ENCODE data around the gene ECEL1. TPM values are rescaled to one million over a fixed set of nuclear protein-coding genes. Genes with fewer than 3 reads are reported as not detected.

Gene ECEL1
- total and polyA plus RNA-seq, 7 donors = 0.32 to 1.8 (median 0.55) TPM

DNA sequence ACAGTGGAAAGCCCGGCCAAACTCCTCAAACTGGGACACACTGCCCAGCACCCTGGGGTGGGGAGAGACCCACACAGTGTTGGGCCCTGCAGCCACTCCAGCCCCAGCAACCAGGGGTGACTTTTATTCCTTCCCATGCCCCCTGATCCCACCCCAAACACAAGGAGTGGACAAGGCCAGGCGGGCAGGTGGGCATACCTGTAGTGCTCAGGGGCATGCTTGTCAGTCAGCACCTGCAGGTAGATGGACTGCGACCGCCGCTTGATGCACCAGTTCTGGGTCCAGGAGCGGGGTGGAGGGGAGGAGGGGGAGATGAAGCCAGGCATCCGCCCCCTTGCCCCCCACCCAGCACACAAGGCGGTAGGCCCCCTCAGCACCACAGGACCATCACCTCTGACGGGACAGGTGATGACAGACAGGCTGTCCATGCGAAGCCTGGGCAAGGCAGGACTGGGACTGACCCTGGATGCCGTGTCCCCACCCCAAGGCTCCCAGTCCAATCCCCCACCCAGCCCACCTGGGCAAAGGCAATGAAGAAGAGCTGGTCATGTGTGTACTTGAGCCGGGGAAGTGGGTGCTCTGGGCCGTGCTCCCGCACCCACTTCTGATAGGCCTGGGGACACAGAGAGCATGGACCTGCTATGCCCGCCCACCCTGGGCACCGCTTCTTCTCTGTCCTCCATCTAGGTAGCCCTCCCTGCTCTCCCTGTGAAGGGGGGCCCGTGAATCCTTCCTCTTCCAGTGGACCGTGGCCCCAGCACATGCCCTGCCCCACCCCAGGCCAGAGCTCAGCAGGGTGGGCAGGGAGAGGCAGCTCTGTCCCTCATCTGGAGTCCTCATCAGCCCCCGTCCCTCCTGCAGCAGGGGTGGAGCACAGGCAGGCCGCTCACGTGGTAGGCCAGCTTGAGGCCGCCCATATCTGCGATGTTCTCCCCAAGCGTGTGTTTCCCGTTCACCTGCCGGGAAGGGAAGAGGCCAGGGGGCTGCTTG lies 7.1 kb downstream of the ECEL1 start:
- ATAC-seq = no peak
- WGBS, 3 donors = 85 to 87% (median 87%) methylated on average over 21 to 26 of the region's 26 CpGs
- Histone ChIP-seq H3K27me3 (ENCODE audit: insufficient read depth in 3 of 3, low read length in 2 of 3) (peaks cover 0 to 23% (median 1%) of the 10 kb centered on the region in 3 donors), H3K36me3 (ENCODE audit: insufficient read depth in 1 of 2, low read depth in 1 of 2) (no peaks in the 10 kb centered on the region), H3K27ac (no peak overlapping the region), H3K9me3 (no peaks in the 10 kb centered on the region), H3K4me3 (no peak overlapping the region), H3K4me1 (no peaks in the 10 kb centered on the region)
- intact Hi-C loops (cut with DNase I) = no loop called here
- TF ChIP-seq, protein P1, sequence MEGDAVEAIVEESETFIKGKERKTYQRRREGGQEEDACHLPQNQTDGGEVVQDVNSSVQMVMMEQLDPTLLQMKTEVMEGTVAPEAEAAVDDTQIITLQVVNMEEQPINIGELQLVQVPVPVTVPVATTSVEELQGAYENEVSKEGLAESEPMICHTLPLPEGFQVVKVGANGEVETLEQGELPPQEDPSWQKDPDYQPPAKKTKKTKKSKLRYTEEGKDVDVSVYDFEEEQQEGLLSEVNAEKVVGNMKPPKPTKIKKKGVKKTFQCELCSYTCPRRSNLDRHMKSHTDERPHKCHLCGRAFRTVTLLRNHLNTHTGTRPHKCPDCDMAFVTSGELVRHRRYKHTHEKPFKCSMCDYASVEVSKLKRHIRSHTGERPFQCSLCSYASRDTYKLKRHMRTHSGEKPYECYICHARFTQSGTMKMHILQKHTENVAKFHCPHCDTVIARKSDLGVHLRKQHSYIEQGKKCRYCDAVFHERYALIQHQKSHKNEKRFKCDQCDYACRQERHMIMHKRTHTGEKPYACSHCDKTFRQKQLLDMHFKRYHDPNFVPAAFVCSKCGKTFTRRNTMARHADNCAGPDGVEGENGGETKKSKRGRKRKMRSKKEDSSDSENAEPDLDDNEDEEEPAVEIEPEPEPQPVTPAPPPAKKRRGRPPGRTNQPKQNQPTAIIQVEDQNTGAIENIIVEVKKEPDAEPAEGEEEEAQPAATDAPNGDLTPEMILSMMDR (IDR thresholded peaks at IDR 0.05) = no peak
- peak in 1 of 2 donors; percentile 42 for DNase-seq

DNA sequence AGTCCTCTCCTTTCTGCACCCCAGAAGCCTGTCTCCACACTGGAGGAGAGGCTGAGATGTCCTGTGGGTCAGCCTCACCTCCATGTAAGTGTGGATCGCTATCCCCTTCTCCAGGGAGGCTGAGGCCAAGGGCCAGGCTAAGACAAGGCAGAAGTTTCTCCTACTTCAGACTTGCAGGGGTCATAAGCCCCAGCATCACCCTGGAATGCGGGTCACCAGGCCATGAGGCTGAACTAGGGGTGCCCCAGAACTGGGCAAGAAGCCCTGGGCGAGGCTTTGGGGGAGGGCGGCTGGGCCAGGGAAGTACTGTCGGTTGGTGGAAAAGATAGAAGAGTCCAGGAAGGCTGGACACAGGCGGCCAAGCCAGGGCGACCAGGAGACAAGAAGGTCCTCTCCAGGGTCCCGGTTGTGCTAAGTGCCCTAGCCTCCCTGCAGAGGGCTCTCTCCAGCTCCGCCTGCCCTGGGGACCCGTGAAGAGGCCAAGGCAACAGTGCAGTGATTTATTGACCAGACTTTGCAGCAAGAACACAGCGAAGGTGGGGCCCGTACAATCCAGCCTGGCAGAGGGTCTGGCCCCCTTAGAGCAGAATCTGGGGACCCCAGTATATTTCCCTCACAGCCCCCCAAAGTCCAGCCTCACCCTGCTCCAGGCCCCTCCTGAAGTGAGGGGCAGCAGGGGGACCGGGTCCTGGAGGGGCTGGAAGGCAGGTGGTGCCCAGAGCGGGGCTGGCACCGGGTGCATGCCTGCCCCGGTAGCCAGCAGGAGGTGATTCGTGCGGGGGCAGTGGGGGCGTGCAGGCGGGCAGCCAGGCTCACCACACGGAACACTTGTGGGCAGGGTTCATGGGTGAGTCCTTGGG lies 8.1 kb downstream of the ECEL1 start:
- intact Hi-C loops (cut with DNase I) = no loop called here
- peak in 1 of 2 donors; percentile 31 for DNase-seq
- WGBS, 3 donors = 74 to 75% (median 74%) methylated on average over 18 to 21 of the region's 21 CpGs
- H3K27me3 ChIP-seq (ENCODE audit: insufficient read depth in 3 of 3, low read length in 2 of 3) = peaks cover 0 to 14% (median 1%) of the 10 kb centered on the region in 3 donors
- H3K4me1 ChIP-seq = no peaks in the 10 kb centered on the region
- H3K9me3 ChIP-seq = no peaks in the 10 kb centered on the region
- no peak overlapping the region for H3K27ac ChIP-seq
- H3K36me3 ChIP-seq (ENCODE audit: insufficient read depth in 1 of 2, low read depth in 1 of 2) = no peaks in the 10 kb centered on the region
- TF ChIP-seq, protein P1 (IDR thresholded peaks at IDR 0.05) = no peak
- peak in 2 of 4 donors; percentile 39 to 45 for ATAC-seq
- H3K4me3 ChIP-seq = no peak overlapping the region

DNA sequence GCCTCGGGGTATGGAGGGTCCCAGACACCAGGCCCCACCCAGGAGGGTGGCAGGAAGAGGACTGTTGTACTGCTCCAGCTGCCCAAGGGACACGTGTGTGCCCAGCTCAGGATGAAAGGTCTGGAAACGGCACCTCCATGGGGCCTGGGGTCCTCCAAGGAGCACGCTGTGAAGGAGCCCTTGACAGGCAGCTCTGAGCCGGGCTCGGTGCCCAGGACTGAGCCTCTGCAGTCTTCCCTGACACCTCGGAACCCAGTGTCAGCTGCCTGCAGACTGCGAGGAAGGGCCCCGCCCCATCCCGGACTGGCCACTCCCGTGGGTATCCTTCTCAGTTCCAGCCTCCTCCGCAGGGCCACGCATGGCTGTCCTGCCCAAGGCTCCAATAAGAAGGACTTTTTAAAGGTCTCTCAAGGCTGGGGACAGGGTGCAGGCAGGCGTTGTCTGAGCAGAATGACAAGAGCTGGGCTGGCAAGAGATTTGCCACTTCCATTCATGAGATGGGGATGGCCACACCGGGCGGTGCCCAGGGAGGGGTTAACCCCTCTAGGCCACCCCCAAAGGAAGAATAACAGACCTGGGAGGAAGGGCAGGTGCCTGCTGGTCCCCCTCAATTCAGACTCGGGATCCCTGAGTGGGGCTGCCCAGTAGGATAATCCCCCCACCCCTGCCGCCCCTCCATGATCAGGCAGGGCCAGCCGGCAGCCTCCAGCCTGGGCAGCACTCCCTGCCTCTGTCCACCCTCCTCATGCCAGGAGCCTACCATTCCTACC lies 8.9 kb downstream of the ECEL1 start:
- Histone ChIP-seq H3K27ac (no peak overlapping the region), H3K36me3 (ENCODE audit: insufficient read depth in 1 of 2, low read depth in 1 of 2) (no peaks in the 10 kb centered on the region), H3K27me3 (ENCODE audit: insufficient read depth in 3 of 3, low read length in 2 of 3) (peaks cover 0 to 6% (median 1%) of the 10 kb centered on the region in 3 donors), H3K9me3 (no peaks in the 10 kb centered on the region), H3K4me3 (no peak overlapping the region), H3K4me1 (no peaks in the 10 kb centered on the region)
- ATAC-seq (no peak), DNase-seq (peak in 1 of 2 donors; percentile 34)
- intact Hi-C loops (cut with DNase I) = no loop called here
- 65 to 67% (median 66%) methylated on average over 19 of the region's 19 CpGs for WGBS, 3 donors
- TF ChIP-seq, protein P1 (IDR thresholded peaks at IDR 0.05) = no peak

DNA sequence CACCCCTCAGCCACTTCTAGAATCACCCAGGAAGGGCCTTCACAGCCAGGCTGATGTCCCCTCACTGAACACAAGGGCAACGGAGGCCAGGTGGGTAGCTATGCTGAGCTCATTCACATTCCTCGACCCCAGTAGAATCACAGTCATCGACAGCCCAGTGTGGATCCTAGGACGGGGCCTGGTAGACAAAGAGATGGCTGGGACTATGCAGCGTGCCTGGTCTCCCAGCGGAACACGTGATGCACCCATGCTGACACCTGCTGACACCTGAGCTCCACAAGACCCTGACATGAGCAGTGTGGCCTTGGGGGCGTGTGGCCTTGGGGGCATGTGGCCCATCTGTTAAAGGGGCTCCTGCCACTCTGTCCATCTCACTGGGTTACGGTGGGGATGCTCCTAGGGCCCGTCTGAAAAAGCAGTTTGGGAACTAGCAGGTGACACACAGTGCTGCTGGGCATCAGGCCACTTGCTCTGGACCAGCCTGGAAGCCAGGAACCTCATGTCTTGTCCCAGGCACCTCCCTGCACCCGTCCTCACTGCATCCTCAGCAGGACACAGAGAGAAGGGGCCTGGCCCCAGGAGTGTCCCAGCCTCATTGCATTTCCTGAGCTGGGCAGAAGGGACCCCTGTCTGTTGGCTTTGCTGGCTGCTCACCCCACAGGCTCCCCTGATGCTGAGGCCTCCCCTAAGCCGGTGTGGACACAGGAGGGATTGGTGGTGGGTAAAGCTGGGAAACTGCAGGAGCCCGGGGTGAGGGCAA lies 9.7 kb downstream of the ECEL1 start:
- H3K4me1 ChIP-seq = no peaks in the 10 kb centered on the region
- no peak overlapping the region for H3K4me3 ChIP-seq
- no peak overlapping the region for H3K27ac ChIP-seq
- no peak for ATAC-seq
- intact Hi-C loops (cut with DNase I) = no loop called here
- no peaks in the 10 kb centered on the region for H3K36me3 ChIP-seq (ENCODE audit: insufficient read depth in 1 of 2, low read depth in 1 of 2)
- no peaks in the 10 kb centered on the region for H3K9me3 ChIP-seq
- peaks cover 0 to 1% (median 0%) of the 10 kb centered on the region in 3 donors for H3K27me3 ChIP-seq (ENCODE audit: insufficient read depth in 3 of 3, low read length in 2 of 3)
- 91 to 93% (median 92%) methylated on average over 13 of the region's 13 CpGs for WGBS, 3 donors
- TF ChIP-seq, protein P1 (IDR thresholded peaks at IDR 0.05) = no peak
- peak in 1 of 2 donors; percentile 35 for DNase-seq
